HUES64 (cell line): ENCODE data around the gene B3GALT6.

Experiments
- H3K27ac ChIP-seq: 2 replicates; pipeline ENCODE4 v1.7.0; 2013; ENCODE audit warnings: low read depth, low read length, inconsistent platforms
- H3K27me3 ChIP-seq: 2 replicates; pipeline ENCODE4 v1.6.1; 2013; ENCODE audit warnings: mild to moderate bottlenecking, low read length; ENCODE audit not compliant: insufficient read depth
- H3K36me3 ChIP-seq: 2 replicates; pipeline ENCODE4 v1.6.1; 2013; ENCODE audit warnings: mild to moderate bottlenecking, low read length; ENCODE audit not compliant: insufficient read depth
- H3K4me1 ChIP-seq: 2 replicates; pipeline ENCODE4 v1.6.1; 2013; ENCODE audit warnings: mild to moderate bottlenecking, low read length, moderate library complexity; ENCODE audit not compliant: insufficient read depth
- H3K4me3 ChIP-seq: 2 replicates; pipeline ENCODE4 v1.5.1; 2013; ENCODE audit warnings: mild to moderate bottlenecking, low read length, moderate library complexity
- H3K9ac ChIP-seq: 2 replicates; pipeline ENCODE4 v1.6.1; 2013; ENCODE audit warnings: mild to moderate bottlenecking, low read depth, low read length
- H3K9me3 ChIP-seq: 2 replicates; pipeline ENCODE4 v1.6.1; 2013; ENCODE audit warnings: low read depth, low read length; ENCODE audit not compliant: insufficient read depth
- WGBS: fragments of 150-250, 120-280 bp; methylation state at CpG from one replicate; pipeline ENCODE4 v1.1.7; 2013; ENCODE audit warnings: missing lambda C conversion rate; 5-methylcytosine and 5-hydroxymethylcytosine counted together

Gene B3GALT6

GRCh38 chr1:1274931-1275431, 42.9 kb downstream of the B3GALT6 start:
- Histone ChIP-seq H3K9me3 (no peaks in the 10 kb centered on the region), H3K27me3 (no peaks in the 10 kb centered on the region), H3K36me3 (peaks cover 9% of the 10 kb centered on the region; the same call in 1 of the 2 replicates), H3K4me1 (no peaks in the 10 kb centered on the region; the same call in 1 of the 2 replicates), H3K4me3 (no peak overlapping the region), H3K27ac (no peak overlapping the region), H3K9ac (no peak overlapping the region)
- 97% methylated on average over 15 of the region's 15 CpGs for WGBS

- Histone ChIP-seq H3K36me3 (peaks cover 9% of the 10 kb centered on the region; the same call in 1 of the 2 replicates), H3K27me3 (no peaks in the 10 kb centered on the region), H3K9me3 (no peaks in the 10 kb centered on the region), H3K4me3 (no peak overlapping the region), H3K9ac (no peak overlapping the region), H3K27ac (no peak overlapping the region), H3K4me1 (no peaks in the 10 kb centered on the region; the same call in 1 of the 2 replicates)
- 91% methylated on average over 9 of the region's 9 CpGs for WGBS
These were observed 43.8 kb downstream of the B3GALT6 start for GRCh38 chr1:1275836-1276235.

- H3K27ac ChIP-seq, result no peak overlapping the region
- no peaks in the 10 kb centered on the region for H3K27me3 ChIP-seq
- no peaks in the 10 kb centered on the region for H3K36me3 ChIP-seq
- no peaks in the 10 kb centered on the region for H3K4me1 ChIP-seq
- H3K9ac ChIP-seq, result no peak overlapping the region
- 94% methylated on average over 13 of the region's 13 CpGs for WGBS
- H3K4me3 ChIP-seq, result no peak overlapping the region
- H3K9me3 ChIP-seq, result no peaks in the 10 kb centered on the region
These were observed 46.6 kb downstream of the B3GALT6 start for GRCh38 chr1:1278620-1279019.

GRCh38 chr1:1279028-1279427, 47.0 kb downstream of the B3GALT6 start:
- no peaks in the 10 kb centered on the region for H3K4me1 ChIP-seq
- no peaks in the 10 kb centered on the region for H3K9me3 ChIP-seq
- H3K9ac ChIP-seq, result no peak overlapping the region
- H3K4me3 ChIP-seq, result no peak overlapping the region
- no peaks in the 10 kb centered on the region for H3K36me3 ChIP-seq
- no peak overlapping the region for H3K27ac ChIP-seq
- 93% methylated on average over 16 of the region's 17 CpGs for WGBS
- H3K27me3 ChIP-seq, result no peaks in the 10 kb centered on the region

- no peak overlapping the region for H3K27ac ChIP-seq
- WGBS, result 92% methylated on average over 21 of the region's 21 CpGs
- no peaks in the 10 kb centered on the region for H3K27me3 ChIP-seq
- no peaks in the 10 kb centered on the region for H3K9me3 ChIP-seq
- H3K36me3 ChIP-seq, result no peaks in the 10 kb centered on the region
- H3K4me3 ChIP-seq, result no peak overlapping the region
- no peak overlapping the region for H3K9ac ChIP-seq
- H3K4me1 ChIP-seq, result no peaks in the 10 kb centered on the region
These were observed 48.9 kb downstream of the B3GALT6 start for GRCh38 chr1:1280782-1281481.

GRCh38 chr1:1281533-1282321, 49.7 kb downstream of the B3GALT6 start:
- H3K27me3 ChIP-seq, result no peaks in the 10 kb centered on the region
- H3K9ac ChIP-seq, result no peak overlapping the region
- no peak overlapping the region for H3K4me3 ChIP-seq
- no peaks in the 10 kb centered on the region for H3K9me3 ChIP-seq
- H3K27ac ChIP-seq, result no peak overlapping the region
- WGBS, result 83% methylated on average over 26 of the region's 26 CpGs
- no peaks in the 10 kb centered on the region for H3K4me1 ChIP-seq
- H3K36me3 ChIP-seq, result no peaks in the 10 kb centered on the region

GRCh38 chr1:1282998-1283397, 51.0 kb downstream of the B3GALT6 start:
- H3K4me1 ChIP-seq, result no peaks in the 10 kb centered on the region
- H3K9ac ChIP-seq, result no peak overlapping the region
- H3K27me3 ChIP-seq, result no peaks in the 10 kb centered on the region
- 93% methylated on average over 14 of the region's 14 CpGs for WGBS
- H3K4me3 ChIP-seq, result no peak overlapping the region
- no peaks in the 10 kb centered on the region for H3K36me3 ChIP-seq
- no peak overlapping the region for H3K27ac ChIP-seq
- no peaks in the 10 kb centered on the region for H3K9me3 ChIP-seq

- no peaks in the 10 kb centered on the region for H3K4me1 ChIP-seq
- H3K36me3 ChIP-seq, result no peaks in the 10 kb centered on the region
- no peaks in the 10 kb centered on the region for H3K27me3 ChIP-seq
- H3K27ac ChIP-seq, result no peak overlapping the region
- no peak overlapping the region for H3K4me3 ChIP-seq
- H3K9ac ChIP-seq, result no peak overlapping the region
- no peaks in the 10 kb centered on the region for H3K9me3 ChIP-seq
- WGBS, result 62% methylated on average over 4 of the region's 9 CpGs
These were observed 51.8 kb downstream of the B3GALT6 start for GRCh38 chr1:1283821-1284220.
